ENCODE data around the gene LHPP.

LHPP gene

GRCh38 chr10:124494046-124494807 lies 32.6 kb downstream of the LHPP start:
- DNase-seq (ENCODE audit: extremely low read depth, low read depth), result no peak
- no peak for TF ChIP-seq CTCF (IDR thresholded peaks at IDR 0.05; ENCODE audit: low read depth, low read length)

GRCh38 chr10:124495162-124495561 lies 33.5 kb downstream of the LHPP start:
- DNase-seq (ENCODE audit: extremely low read depth, low read depth), result no peak
- TF ChIP-seq CTCF (IDR thresholded peaks at IDR 0.05; ENCODE audit: low read depth, low read length), result no peak

GRCh38 chr10:124495725-124496124 lies 34.1 kb downstream of the LHPP start:
- DNase-seq (ENCODE audit: extremely low read depth, low read depth), result no peak
- no peak for TF ChIP-seq CTCF (IDR thresholded peaks at IDR 0.05; ENCODE audit: low read depth, low read length)

GRCh38 chr10:124496150-124496549 lies 34.5 kb downstream of the LHPP start:
- TF ChIP-seq CTCF (IDR thresholded peaks at IDR 0.05; ENCODE audit: low read depth, low read length), result no peak
- DNase-seq (ENCODE audit: extremely low read depth, low read depth), result no peak

- no peak for DNase-seq (ENCODE audit: extremely low read depth, low read depth)
- TF ChIP-seq CTCF (IDR thresholded peaks at IDR 0.05; ENCODE audit: low read depth, low read length), result no peak
These were observed 35.0 kb downstream of the LHPP start for GRCh38 chr10:124496620-124497019.

GRCh38 chr10:124497196-124497881 lies 35.7 kb downstream of the LHPP start:
- TF ChIP-seq CTCF (IDR thresholded peaks at IDR 0.05; ENCODE audit: low read depth, low read length), result no peak
- DNase-seq (ENCODE audit: extremely low read depth, low read depth), result no peak

GRCh38 chr10:124498056-124498455 lies 36.4 kb downstream of the LHPP start:
- no peak for TF ChIP-seq CTCF (IDR thresholded peaks at IDR 0.05; ENCODE audit: low read depth, low read length)
- DNase-seq (ENCODE audit: extremely low read depth, low read depth), result no peak
